HL-60 (cell line): Measurements from ENCODE around the gene ZBTB21.

ENCODE experiments used
- GABPA ChIP-seq: IDR thresholded peaks from 2 replicates; pipeline ENCODE4 v1.6.1; 2012; ENCODE audit warnings: low read depth
- POLR2AphosphoS5 ChIP-seq: IDR thresholded peaks from 2 replicates; pipeline ENCODE4 v1.6.1; 2012; ENCODE audit warnings: low read depth
- SPI1 ChIP-seq: IDR thresholded peaks from 2 replicates; pipeline ENCODE4 v1.6.1; 2012; ENCODE audit warnings: low read depth, mild to moderate bottlenecking, borderline replicate concordance
- TF ChIP-seq, protein P1 (sequence below): IDR thresholded peaks from one replicate; pipeline ENCODE4 v1.5.1; 2011; ENCODE audit warnings: low read length, control low read depth, inconsistent platforms; ENCODE audit not compliant: insufficient read depth
- TF ChIP-seq, protein P2 (sequence below): IDR thresholded peaks from 2 replicates; pipeline ENCODE4 v1.6.1; 2012; ENCODE audit warnings: low read depth; ENCODE audit not compliant: insufficient replicate concordance

DNA sequence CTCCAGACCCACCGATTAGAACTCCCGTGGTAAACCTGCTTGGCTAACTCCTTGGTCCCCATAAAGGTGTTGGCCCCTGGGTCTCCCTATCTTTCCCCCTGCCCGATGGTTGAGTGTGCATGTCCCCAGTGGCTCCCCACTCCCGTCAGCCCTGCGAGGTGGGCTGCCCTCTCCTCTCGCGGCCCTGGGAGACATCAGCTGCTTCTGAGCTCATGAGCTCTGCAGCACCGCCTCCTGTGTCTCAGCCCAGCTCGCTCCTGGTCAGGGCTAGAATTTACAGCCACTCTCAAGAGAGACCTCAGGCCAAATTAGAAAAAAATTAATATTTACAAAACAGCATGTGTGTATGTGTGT lies 15.9 kb upstream of the ZBTB21 start:
- TF ChIP-seq, protein P1, sequence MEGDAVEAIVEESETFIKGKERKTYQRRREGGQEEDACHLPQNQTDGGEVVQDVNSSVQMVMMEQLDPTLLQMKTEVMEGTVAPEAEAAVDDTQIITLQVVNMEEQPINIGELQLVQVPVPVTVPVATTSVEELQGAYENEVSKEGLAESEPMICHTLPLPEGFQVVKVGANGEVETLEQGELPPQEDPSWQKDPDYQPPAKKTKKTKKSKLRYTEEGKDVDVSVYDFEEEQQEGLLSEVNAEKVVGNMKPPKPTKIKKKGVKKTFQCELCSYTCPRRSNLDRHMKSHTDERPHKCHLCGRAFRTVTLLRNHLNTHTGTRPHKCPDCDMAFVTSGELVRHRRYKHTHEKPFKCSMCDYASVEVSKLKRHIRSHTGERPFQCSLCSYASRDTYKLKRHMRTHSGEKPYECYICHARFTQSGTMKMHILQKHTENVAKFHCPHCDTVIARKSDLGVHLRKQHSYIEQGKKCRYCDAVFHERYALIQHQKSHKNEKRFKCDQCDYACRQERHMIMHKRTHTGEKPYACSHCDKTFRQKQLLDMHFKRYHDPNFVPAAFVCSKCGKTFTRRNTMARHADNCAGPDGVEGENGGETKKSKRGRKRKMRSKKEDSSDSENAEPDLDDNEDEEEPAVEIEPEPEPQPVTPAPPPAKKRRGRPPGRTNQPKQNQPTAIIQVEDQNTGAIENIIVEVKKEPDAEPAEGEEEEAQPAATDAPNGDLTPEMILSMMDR = no peak
- TF ChIP-seq POLR2AphosphoS5 = no peak
- TF ChIP-seq GABPA = no peak
- TF ChIP-seq, protein P2, sequence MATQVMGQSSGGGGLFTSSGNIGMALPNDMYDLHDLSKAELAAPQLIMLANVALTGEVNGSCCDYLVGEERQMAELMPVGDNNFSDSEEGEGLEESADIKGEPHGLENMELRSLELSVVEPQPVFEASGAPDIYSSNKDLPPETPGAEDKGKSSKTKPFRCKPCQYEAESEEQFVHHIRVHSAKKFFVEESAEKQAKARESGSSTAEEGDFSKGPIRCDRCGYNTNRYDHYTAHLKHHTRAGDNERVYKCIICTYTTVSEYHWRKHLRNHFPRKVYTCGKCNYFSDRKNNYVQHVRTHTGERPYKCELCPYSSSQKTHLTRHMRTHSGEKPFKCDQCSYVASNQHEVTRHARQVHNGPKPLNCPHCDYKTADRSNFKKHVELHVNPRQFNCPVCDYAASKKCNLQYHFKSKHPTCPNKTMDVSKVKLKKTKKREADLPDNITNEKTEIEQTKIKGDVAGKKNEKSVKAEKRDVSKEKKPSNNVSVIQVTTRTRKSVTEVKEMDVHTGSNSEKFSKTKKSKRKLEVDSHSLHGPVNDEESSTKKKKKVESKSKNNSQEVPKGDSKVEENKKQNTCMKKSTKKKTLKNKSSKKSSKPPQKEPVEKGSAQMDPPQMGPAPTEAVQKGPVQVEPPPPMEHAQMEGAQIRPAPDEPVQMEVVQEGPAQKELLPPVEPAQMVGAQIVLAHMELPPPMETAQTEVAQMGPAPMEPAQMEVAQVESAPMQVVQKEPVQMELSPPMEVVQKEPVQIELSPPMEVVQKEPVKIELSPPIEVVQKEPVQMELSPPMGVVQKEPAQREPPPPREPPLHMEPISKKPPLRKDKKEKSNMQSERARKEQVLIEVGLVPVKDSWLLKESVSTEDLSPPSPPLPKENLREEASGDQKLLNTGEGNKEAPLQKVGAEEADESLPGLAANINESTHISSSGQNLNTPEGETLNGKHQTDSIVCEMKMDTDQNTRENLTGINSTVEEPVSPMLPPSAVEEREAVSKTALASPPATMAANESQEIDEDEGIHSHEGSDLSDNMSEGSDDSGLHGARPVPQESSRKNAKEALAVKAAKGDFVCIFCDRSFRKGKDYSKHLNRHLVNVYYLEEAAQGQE = no peak
- no peak for TF ChIP-seq SPI1
